ENCODE data around the gene EZH2. TPM values are rescaled to one million over a fixed set of nuclear protein-coding genes. Genes with fewer than 3 reads are reported as not detected.

Gene EZH2
- total and polyA plus RNA-seq, 2 of the 4 experiments (the other 2 are of a cell fraction) = 13.1 to 19.8 TPM

DNA sequence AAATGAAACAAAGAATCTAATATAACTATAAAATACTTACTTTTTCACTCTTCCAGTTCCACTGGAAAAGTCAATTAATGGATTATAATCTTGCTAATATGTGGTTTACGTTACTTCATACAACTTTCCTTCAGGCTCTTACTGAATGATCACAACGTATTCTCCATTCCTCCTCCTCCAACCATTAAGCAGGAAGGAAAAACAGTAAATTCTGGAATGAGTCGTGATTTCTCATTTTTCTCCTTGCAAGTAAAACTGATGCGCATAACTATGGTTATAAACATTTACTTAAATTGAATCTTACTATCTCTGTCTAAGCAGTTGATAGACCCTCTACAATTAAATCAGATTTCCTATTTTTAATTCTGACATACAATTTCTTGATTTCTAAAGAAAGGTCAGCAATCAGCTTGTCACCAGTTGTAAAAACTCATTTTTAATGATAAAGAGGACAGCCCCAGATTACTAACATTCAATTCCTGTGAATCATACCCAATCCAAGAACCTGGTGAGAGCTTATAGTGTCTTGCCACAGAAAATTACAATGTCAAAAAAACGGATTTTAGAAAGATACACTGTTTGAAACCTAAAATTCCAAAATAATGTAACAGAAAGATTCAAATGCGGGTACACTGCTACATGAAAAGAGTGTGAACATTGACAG, 64.3 kb downstream of the EZH2 start:
- H3K9me3 ChIP-seq (ENCODE audit: control insufficient read depth, insufficient read depth, low read length) = no peaks in the 10 kb centered on the region
- H3K79me1 ChIP-seq (ENCODE audit: low read depth in 1 of 2, low read length in 2 of 2) = peaks cover 13 to 18% of the 10 kb centered on the region in 2 experiments
- H3K14ac ChIP-seq (replicated peaks; ENCODE audit: low read depth, low read length) = no peak overlapping the region
- peak overlapping the region; percentile 61; the same call in 1 of the 2 replicates for H2BK120ac ChIP-seq (ENCODE audit: low read depth, low read length)
- intact Hi-C loops (cut with micrococcal nuclease) = loop anchor here (1.0 to 5.0 kb wide), 3 partner anchors 35 to 122 kb away; partner anchors contain the start of gene EZH2
- in situ Hi-C loops (cut with MboI; ENCODE audit: low sequenced_read_pairs) = no loop called here
- no peaks in the 10 kb centered on the region for H3K27me3 ChIP-seq (ENCODE audit: control insufficient read depth, insufficient read depth, low read length)
- H2AFZ ChIP-seq (replicated peaks; ENCODE audit: low read length, poor library complexity) = no peak overlapping the region
- peaks cover 6% of the 10 kb centered on the region; the same call in 1 of the 2 replicates for H3K36me3 ChIP-seq (ENCODE audit: control insufficient read depth, insufficient read depth, low read length)
- H2BK5ac ChIP-seq (ENCODE audit: low read depth, low read length, poor library complexity, severe bottlenecking) = peak overlapping the region; percentile 90
- no peak overlapping the region for H2AK5ac ChIP-seq (ENCODE audit: low read depth, low read length)
- DNase-seq (peak; percentile 72), ATAC-seq (ENCODE audit: low read depth) (peak; percentile 64)
- H3K27ac ChIP-seq (ENCODE audit: insufficient read depth, low read length) = no peak overlapping the region
- ChIA-PET POLR2A (ENCODE audit: unreplicated experiment) (no interaction called here), CTCF (interaction anchor here (1.1 kb wide), 1 partner anchor 100 kb away, joined by 3 read pairs; no protein-coding TSS in a partner anchor)
- no peaks in the 10 kb centered on the region for H4K20me1 ChIP-seq (ENCODE audit: insufficient read depth, low read length)
- H3K9ac ChIP-seq (ENCODE audit: low read depth, low read length) = no peak overlapping the region
- no peak overlapping the region for H2AK9ac ChIP-seq (replicated peaks; ENCODE audit: low read depth, low read length, poor library complexity)
- H3K4me3 ChIP-seq (ENCODE audit: insufficient read depth, low read depth, low read length) = no peak overlapping the region
- peak overlapping the region in 1 of 2 experiments; percentile 22; a peak in 1 of 4 replicates for H4K8ac ChIP-seq (ENCODE audit: low read depth in 2 of 2, low read length in 2 of 2)
- WGBS, 2 experiments (ENCODE audit: extremely low coverage in 2 of 2, insufficient read length in 1 of 2) = no CpG with 5 or more reads among the region's 6 CpGs
- H2BK15ac ChIP-seq (ENCODE audit: low read depth, low read length) = no peak overlapping the region
- H3K9me1 ChIP-seq (ENCODE audit: insufficient read depth, low read length) = peaks cover 9% of the 10 kb centered on the region; the same call in 1 of the 2 replicates
- peak overlapping the region; percentile 43; the same call in 1 of the 2 replicates for H3K56ac ChIP-seq (ENCODE audit: extremely low read depth, insufficient read depth, low read length)
- no peak overlapping the region for H3K18ac ChIP-seq (ENCODE audit: low read depth, low read length)
- H3K4me2 ChIP-seq (ENCODE audit: low read depth, low read length) = peak overlapping the region; percentile 55; the same call in 1 of the 2 replicates
- dilution Hi-C loops (cut with HindIII; ENCODE audit: low sequenced_read_pairs, unreplicated experiment) = no loop called here
- peak overlapping the region; percentile 56; the same call in 1 of the 2 replicates for H3K23ac ChIP-seq (ENCODE audit: low read depth, low read length)
- no peak overlapping the region for H4K5ac ChIP-seq (ENCODE audit: low read depth, low read length)
- H2BK20ac ChIP-seq (ENCODE audit: low read depth, low read length) = no peak overlapping the region
- BruUV-seq (replicated peaks) = no TSS peak
- no peak overlapping the region for H4K91ac ChIP-seq (ENCODE audit: insufficient read depth, low read depth, low read length)
- H3K4ac ChIP-seq (ENCODE audit: low read depth, low read length) = peak overlapping the region; percentile 63; the same call in 1 of the 2 replicates
- peaks cover 4% of the 10 kb centered on the region for H3K4me1 ChIP-seq (ENCODE audit: control insufficient read depth, insufficient read depth, low read length)
- TF ChIP-seq NFE2L2 (IDR thresholded peaks at IDR 0.05; ENCODE audit: low read depth, low read length) = no peak
- TF ChIP-seq, protein P1, sequence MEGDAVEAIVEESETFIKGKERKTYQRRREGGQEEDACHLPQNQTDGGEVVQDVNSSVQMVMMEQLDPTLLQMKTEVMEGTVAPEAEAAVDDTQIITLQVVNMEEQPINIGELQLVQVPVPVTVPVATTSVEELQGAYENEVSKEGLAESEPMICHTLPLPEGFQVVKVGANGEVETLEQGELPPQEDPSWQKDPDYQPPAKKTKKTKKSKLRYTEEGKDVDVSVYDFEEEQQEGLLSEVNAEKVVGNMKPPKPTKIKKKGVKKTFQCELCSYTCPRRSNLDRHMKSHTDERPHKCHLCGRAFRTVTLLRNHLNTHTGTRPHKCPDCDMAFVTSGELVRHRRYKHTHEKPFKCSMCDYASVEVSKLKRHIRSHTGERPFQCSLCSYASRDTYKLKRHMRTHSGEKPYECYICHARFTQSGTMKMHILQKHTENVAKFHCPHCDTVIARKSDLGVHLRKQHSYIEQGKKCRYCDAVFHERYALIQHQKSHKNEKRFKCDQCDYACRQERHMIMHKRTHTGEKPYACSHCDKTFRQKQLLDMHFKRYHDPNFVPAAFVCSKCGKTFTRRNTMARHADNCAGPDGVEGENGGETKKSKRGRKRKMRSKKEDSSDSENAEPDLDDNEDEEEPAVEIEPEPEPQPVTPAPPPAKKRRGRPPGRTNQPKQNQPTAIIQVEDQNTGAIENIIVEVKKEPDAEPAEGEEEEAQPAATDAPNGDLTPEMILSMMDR (conservative IDR thresholded peaks at IDR 0.05; ENCODE audit: low read depth, low read length) = no peak
- TF ChIP-seq FOS (IDR thresholded peaks at IDR 0.05; ENCODE audit: low read depth, low read length) = no peak
- TF ChIP-seq MXI1 (IDR thresholded peaks at IDR 0.05; ENCODE audit: borderline replicate concordance, low read depth, low read length) = no peak
- TF ChIP-seq, protein P2, sequence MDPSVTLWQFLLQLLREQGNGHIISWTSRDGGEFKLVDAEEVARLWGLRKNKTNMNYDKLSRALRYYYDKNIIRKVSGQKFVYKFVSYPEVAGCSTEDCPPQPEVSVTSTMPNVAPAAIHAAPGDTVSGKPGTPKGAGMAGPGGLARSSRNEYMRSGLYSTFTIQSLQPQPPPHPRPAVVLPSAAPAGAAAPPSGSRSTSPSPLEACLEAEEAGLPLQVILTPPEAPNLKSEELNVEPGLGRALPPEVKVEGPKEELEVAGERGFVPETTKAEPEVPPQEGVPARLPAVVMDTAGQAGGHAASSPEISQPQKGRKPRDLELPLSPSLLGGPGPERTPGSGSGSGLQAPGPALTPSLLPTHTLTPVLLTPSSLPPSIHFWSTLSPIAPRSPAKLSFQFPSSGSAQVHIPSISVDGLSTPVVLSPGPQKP (IDR thresholded peaks at IDR 0.05; ENCODE audit: borderline replicate concordance, low read depth, low read length) = no peak
- no peak for TF ChIP-seq BHLHE40 (IDR thresholded peaks at IDR 0.05; ENCODE audit: low read depth, low read length)
- no peak for TF ChIP-seq MAZ (IDR thresholded peaks at IDR 0.05; ENCODE audit: borderline replicate concordance, low read depth, low read length)
- TF ChIP-seq RFX5 (IDR thresholded peaks at IDR 0.05; ENCODE audit: low read depth, low read length) = no peak
- TF ChIP-seq POLR2A (IDR thresholded peaks at IDR 0.05; ENCODE audit: low read depth, low read length) = no peak
- TF ChIP-seq RAD21 (IDR thresholded peaks at IDR 0.05; ENCODE audit: low read length) = no peak
- TF ChIP-seq, protein P3, sequence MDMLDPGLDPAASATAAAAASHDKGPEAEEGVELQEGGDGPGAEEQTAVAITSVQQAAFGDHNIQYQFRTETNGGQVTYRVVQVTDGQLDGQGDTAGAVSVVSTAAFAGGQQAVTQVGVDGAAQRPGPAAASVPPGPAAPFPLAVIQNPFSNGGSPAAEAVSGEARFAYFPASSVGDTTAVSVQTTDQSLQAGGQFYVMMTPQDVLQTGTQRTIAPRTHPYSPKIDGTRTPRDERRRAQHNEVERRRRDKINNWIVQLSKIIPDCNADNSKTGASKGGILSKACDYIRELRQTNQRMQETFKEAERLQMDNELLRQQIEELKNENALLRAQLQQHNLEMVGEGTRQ (IDR thresholded peaks at IDR 0.05; ENCODE audit: low read depth, low read length) = no peak
- no peak for TF ChIP-seq RCOR1 (IDR thresholded peaks at IDR 0.05; ENCODE audit: insufficient replicate concordance, low read length)
- no peak for TF ChIP-seq MAFK (IDR thresholded peaks at IDR 0.05; ENCODE audit: low read depth, low read length)
- TF ChIP-seq SMC3 (IDR thresholded peaks at IDR 0.05; ENCODE audit: low read depth, low read length) = no peak
- TF ChIP-seq CHD1 (IDR thresholded peaks at IDR 0.05; ENCODE audit: low read depth, low read length) = no peak
